GM13976 (cell line): ENCODE data around the gene HES4.

ENCODE experiments used
- DNase-seq: peaks from one replicate; pipeline ENCODE4 v3.0.0; 2012; ENCODE audit warnings: low spot score
- in situ Hi-C: fragments of 300-500 bp; cut with MboI; formaldehyde crosslinking; loops from one replicate; pipeline ENCODE4 v1.12.0; 2022; ENCODE audit warnings: low sequenced_read_pairs, mixed read lengths, inconsistent platforms; ENCODE audit not compliant: unreplicated experiment
- TF ChIP-seq, protein P1 (sequence below): IDR thresholded peaks from 2 replicates; pipeline ENCODE4 v1.5.1; 2012; ENCODE audit warnings: borderline replicate concordance, mild to moderate bottlenecking; ENCODE audit not compliant: insufficient read depth; ENCODE audit errors: extremely low read depth, missing control alignments, control extremely low read depth

The HES4 gene, protein sequence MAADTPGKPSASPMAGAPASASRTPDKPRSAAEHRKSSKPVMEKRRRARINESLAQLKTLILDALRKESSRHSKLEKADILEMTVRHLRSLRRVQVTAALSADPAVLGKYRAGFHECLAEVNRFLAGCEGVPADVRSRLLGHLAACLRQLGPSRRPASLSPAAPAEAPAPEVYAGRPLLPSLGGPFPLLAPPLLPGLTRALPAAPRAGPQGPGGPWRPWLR

DNA sequence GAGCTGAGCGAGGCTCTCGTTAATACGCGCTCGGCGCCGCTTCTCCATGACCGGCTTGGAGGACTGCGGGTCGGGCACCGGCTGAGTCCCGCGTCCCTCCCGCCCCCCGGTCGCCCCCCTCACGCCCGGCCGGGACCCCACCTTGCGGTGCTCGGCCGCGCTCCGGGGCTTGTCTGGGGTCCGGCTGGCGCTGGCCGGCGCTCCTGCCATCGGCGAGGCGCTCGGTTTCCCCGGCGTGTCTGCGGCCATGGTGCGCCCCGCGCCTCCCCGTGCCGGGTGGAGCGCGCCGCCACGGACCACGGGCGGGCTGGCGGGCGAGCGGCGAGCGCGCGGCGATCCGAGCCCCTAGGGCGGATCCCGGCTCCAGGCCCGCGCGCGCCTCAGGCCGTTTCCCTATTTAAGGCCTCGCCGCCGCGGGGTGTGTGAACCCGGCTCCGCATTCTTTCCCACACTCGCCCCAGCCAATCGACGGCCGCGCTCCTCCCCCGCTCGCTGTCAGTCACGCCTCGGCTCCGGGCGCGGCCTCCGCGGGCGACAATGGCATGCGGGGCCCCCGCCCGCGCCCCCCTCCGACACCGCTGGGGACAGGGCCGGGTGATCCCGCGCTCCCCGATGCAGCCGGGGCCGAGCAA, at the start of gene HES4:
Gene HES4 (minus strand): TSS at position 373 of the 632 bp plus-strand sequence. CDS start 124 bp downstream, at position 249.
- in situ Hi-C loops, result no loop called here
- DNase-seq, result peak; percentile 76
- TF ChIP-seq, protein P1, sequence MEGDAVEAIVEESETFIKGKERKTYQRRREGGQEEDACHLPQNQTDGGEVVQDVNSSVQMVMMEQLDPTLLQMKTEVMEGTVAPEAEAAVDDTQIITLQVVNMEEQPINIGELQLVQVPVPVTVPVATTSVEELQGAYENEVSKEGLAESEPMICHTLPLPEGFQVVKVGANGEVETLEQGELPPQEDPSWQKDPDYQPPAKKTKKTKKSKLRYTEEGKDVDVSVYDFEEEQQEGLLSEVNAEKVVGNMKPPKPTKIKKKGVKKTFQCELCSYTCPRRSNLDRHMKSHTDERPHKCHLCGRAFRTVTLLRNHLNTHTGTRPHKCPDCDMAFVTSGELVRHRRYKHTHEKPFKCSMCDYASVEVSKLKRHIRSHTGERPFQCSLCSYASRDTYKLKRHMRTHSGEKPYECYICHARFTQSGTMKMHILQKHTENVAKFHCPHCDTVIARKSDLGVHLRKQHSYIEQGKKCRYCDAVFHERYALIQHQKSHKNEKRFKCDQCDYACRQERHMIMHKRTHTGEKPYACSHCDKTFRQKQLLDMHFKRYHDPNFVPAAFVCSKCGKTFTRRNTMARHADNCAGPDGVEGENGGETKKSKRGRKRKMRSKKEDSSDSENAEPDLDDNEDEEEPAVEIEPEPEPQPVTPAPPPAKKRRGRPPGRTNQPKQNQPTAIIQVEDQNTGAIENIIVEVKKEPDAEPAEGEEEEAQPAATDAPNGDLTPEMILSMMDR, result no peak

DNA sequence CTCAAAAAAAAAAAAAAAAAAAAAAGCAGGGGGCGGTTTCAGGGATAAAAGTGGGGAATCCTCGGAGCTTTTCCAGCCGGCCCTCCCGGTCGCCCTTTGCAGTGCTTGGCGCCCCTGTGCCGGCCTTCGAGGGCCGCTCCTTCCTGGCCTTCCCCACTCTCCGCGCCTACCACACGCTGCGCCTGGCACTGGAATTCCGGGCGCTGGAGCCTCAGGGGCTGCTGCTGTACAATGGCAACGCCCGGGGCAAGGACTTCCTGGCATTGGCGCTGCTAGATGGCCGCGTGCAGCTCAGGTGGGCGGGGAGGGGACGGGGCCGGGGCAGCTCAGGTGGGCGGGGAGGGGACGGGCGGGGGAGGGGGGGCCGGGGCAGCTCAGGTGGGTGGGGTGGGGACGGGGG, 48.9 kb upstream of the HES4 start:
- in situ Hi-C loops, result no loop called here
- TF ChIP-seq, protein P1, result no peak
- DNase-seq, result no peak

DNA sequence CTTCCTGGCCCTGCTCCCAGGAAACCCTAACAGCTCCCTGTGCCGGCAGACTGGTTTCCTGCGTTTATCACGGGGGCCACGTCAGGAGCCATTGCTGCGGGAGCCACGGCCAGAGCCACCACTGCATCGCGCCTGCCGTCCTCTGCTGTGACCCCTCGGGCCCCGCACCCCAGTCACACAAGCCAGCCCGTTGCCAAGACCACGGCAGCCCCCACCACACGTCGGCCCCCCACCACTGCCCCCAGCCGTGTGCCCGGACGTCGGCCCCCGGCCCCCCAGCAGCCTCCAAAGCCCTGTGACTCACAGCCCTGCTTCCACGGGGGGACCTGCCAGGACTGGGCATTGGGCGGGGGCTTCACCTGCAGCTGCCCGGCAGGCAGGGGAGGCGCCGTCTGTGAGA, 48.1 kb upstream of the HES4 start:
- no peak for DNase-seq
- TF ChIP-seq, protein P1, result no peak
- in situ Hi-C loops, result no loop called here

DNA sequence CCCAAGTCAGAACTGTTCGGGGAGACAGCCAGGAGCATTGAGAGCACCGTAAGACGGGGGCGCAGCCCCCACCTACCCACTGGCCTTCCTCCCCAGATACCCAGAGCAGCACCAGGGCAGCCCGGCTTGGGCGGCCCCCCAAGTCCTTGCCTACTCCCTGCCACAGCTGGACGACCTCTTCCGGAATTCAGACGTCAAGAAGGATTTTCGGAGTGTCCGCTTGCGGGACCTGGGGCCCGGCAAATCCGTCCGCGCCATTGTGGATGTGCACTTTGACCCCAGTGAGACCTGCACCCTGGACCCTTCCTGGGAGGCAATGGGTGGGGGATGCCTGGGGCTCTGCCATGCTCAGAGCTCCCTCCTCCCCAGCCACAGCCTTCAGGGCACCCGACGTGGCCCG, 47.5 kb upstream of the HES4 start:
- TF ChIP-seq, protein P1, result no peak
- in situ Hi-C loops, result no loop called here
- no peak for DNase-seq

DNA sequence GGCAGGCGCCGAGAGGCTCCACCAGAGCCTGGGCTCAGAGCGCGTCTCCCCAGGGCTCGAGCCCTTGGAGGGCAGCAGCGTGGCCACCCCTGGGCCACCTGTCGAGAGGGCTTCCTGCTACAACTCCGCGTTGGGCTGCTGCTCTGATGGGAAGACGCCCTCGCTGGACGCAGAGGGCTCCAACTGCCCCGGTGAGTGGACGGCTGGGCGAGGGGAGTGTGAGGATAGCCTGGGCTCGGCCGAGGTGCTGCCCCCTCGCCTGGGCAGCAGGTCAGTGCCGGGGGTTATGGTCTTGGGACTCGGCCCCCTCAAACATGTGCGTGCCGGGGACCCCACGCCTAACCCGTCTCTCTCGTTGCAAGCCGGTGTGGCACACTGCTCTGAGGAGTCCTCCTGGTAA, 46.9 kb upstream of the HES4 start:
- TF ChIP-seq, protein P1, result no peak
- DNase-seq, result no peak
- in situ Hi-C loops, result no loop called here

DNA sequence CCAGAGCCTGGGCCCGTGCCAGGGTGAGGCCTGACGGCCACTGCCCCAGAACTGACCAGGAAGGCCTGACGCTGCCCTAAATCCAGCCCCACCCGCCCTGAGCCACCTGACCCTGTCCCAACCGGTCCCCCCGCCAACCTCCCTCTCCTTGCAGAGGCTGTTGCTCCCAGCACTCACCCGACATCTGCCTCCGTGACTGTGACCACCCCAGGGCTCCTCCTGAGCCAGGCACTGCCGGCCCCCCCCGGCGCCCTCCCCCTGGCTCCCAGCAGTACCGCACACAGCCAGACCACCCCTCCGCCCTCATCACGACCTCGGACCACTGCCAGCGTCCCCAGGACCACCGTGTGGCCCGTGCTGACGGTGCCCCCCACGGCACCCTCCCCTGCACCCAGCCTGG, 46.3 kb upstream of the HES4 start:
- in situ Hi-C loops, result no loop called here
- no peak for DNase-seq
- TF ChIP-seq, protein P1, result no peak
